WI38 (cell line): ENCODE data around the gene SNAI3.

Source experiments
- H3K4me3 ChIP-seq: 2 replicates; pipeline ENCODE4 v1.5.1; 2011; ENCODE audit warnings: low read depth, mild to moderate bottlenecking, control low read depth, low read length
- TF ChIP-seq, protein P1 (sequence below): IDR thresholded peaks from 2 replicates; pipeline ENCODE4 v1.5.1; 2012; ENCODE audit warnings: low read depth, mild to moderate bottlenecking, control low read depth, low read length

The SNAI3 gene

GRCh38 chr16:88710556-88710955 lies 24.2 kb upstream of the SNAI3 start:
- H3K4me3 ChIP-seq, result no peak overlapping the region
- TF ChIP-seq, protein P1, sequence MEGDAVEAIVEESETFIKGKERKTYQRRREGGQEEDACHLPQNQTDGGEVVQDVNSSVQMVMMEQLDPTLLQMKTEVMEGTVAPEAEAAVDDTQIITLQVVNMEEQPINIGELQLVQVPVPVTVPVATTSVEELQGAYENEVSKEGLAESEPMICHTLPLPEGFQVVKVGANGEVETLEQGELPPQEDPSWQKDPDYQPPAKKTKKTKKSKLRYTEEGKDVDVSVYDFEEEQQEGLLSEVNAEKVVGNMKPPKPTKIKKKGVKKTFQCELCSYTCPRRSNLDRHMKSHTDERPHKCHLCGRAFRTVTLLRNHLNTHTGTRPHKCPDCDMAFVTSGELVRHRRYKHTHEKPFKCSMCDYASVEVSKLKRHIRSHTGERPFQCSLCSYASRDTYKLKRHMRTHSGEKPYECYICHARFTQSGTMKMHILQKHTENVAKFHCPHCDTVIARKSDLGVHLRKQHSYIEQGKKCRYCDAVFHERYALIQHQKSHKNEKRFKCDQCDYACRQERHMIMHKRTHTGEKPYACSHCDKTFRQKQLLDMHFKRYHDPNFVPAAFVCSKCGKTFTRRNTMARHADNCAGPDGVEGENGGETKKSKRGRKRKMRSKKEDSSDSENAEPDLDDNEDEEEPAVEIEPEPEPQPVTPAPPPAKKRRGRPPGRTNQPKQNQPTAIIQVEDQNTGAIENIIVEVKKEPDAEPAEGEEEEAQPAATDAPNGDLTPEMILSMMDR, result no peak

DNA sequence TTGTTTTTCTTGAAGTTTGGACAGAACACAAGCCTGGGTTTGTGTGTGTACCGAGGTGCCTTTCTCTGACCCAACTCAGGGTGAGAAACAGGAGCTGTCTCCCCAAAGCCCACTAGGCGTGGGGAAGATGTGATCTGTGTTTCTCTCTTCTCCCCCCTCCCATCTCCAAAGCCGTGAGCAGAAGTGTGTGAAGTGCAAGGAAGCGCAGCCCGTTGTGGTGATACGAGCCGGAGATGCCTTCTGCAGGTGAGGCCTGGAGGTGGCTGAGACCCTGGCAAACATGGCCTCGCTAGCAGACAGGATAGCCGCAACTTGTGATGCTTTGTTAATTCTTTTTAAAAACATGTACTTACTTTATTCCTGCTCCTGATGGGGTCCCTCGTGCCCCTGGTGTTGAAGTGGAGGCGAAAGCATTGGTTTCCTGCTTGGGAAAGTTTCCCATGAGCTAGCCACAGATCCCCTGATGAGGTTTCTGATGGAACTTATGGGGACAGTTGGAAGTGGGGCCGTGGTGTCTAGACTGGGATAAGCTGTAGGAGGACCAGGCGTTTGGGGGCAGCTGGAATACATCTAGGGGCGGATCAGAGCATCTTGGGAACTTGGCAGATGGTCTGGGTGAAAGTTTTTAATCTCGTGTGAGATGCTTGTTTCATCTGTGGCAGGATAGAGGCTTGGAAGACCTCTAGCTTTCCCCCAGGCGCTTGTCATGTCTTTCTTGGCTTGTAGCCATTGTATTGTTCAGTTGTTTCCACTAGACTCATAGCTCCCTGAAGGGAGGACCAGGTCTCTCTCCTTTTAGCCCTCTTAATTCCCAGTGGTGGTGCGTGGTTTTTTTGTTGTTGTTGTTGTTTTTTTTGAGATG lies 20.9 kb upstream of the SNAI3 start:
- TF ChIP-seq, protein P1, result no peak
- H3K4me3 ChIP-seq, result peak overlapping the region; percentile 98

GRCh38 chr16:88706229-88706964 lies 20.1 kb upstream of the SNAI3 start, which contains the start of the genes CTU2 and RNF166:
CTU2 (plus strand) TSS chr16:88706503; CDS start chr16:88706531, 28 bp downstream.
RNF166 (minus strand) TSS chr16:88706408; CDS start chr16:88706325, 83 bp downstream.
- TF ChIP-seq, protein P1, result no peak
- peak within 1 kb of the TSS; percentile 98 for H3K4me3 ChIP-seq

DNA sequence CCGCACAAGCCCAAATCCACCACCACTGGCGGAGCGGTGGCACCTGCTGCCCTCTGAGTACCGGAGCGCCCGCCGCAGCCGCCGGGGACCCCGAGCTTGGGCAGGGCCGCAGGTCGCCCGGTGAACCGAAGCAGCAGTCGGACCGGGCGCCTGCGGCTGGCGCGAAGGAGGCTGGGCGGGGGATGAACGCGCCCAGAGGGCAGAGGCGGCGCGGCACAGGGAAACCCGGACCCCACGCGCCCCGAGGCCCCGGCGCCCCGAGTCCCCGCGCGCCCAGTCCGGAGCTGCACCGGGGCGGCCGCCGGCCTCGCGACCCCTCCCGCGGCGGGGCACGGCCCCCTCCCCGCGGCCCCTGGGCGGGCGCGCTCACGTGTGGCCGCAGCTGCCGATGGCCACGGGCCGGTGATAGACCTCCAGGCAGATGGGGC lies 19.5 kb upstream of the SNAI3 start:
- TF ChIP-seq, protein P1, result no peak

GRCh38 chr16:88705076-88705684 lies 18.9 kb upstream of the SNAI3 start:
- H3K4me3 ChIP-seq, result peak overlapping the region; percentile 98

More for the DNA sequence above, 19.5 kb upstream of the SNAI3 start:
- H3K4me3 ChIP-seq, result peak overlapping the region; percentile 98

GRCh38 chr16:88703486-88704309 lies 17.4 kb upstream of the SNAI3 start:
- no peak overlapping the region for H3K4me3 ChIP-seq
- TF ChIP-seq, protein P1, result no peak

More at GRCh38 chr16:88705076-88705684, 18.9 kb upstream of the SNAI3 start:
- TF ChIP-seq, protein P1, result no peak
